ENCODE measurements around the gene FAM53A.
"Not testable (repeated sequence)": the region's sequence is repeated elsewhere in the genome, so short reads cannot be mapped to it uniquely, and the experiment has no call there.

FAM53A gene

DNA sequence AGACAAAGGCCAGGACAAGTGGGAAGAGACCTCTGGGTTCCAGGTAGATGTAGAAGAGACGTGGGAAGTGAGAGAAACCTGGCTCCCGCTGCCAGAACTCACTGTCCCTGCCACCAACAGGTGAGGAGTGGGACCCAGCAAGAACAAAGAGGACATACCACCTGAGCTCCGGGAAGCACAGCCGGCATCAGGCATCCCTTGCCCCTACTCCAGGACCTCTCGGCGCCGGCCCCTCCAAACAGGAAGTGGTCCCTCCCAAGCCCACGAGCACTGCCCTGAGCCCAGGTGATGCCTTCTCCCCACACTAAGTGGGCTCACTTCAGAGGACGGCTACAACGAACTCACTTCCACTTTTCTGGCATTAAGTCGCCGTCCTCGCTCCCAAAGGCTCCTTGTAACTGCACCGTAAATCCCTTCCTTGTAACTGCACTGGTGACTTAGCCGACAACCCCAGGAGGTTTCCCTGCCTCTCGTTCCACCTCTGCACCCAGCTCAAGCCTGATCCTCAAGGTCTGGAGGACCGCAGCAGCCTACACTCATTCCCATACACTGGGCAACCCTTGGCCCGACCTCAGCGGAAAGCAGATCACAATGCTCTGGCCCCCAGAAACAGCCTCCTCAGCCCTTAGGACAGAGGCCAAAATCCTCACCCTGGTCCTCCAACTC is 8.8 kb downstream of the FAM53A start:
- TF ChIP-seq CTCF (IDR thresholded peaks at IDR 0.05; ENCODE audit: low read depth, low read length, missing control alignments): no peak
- no peak for DNase-seq (ENCODE audit: low read depth)
- H3K4me3 ChIP-seq (ENCODE audit: low read depth, low read length): no peak overlapping the region
- in situ Hi-C loops (cut with HindIII; ENCODE audit: low sequenced_read_pairs): no loop called here

GRCh38 chr4:1674682-1675081 is 9.4 kb downstream of the FAM53A start:
- in situ Hi-C loops (cut with HindIII; ENCODE audit: low sequenced_read_pairs): no loop called here
- DNase-seq (ENCODE audit: low read depth): no peak
- no peak overlapping the region for H3K4me3 ChIP-seq (ENCODE audit: low read depth, low read length)
- no peak for TF ChIP-seq CTCF (IDR thresholded peaks at IDR 0.05; ENCODE audit: low read depth, low read length, missing control alignments)

DNA sequence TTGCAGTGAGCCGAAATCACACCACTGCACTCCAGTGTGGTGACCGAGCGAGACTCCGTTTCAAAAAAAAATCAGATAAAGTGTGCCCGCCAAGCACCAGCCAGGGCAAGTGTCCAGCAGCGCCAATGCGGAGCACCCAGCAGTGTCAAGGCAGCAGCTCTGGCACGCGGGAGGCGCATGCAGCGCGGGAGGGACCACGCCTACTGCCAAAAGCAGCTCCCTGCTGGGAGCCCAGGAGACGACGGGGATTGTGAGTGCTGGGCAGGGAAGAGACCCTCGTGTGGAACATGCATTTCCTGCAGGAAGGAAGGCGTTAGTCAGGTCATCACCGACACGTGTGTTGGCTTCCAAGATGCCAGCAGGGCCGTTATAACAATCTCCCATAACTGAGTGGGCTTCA is 10.4 kb downstream of the FAM53A start:
- in situ Hi-C loops (cut with HindIII; ENCODE audit: low sequenced_read_pairs): no loop called here
- H3K4me3 ChIP-seq (ENCODE audit: low read depth, low read length): no peak overlapping the region
- no peak for DNase-seq (ENCODE audit: low read depth)
- TF ChIP-seq CTCF (IDR thresholded peaks at IDR 0.05; ENCODE audit: low read depth, low read length, missing control alignments): no peak

- in situ Hi-C loops (cut with HindIII; ENCODE audit: low sequenced_read_pairs); H3K4me3 ChIP-seq (ENCODE audit: low read depth, low read length); DNase-seq (ENCODE audit: low read depth): not testable (repeated sequence)
These were observed 13.1 kb downstream of the FAM53A start for GRCh38 chr4:1671011-1671410.

DNA sequence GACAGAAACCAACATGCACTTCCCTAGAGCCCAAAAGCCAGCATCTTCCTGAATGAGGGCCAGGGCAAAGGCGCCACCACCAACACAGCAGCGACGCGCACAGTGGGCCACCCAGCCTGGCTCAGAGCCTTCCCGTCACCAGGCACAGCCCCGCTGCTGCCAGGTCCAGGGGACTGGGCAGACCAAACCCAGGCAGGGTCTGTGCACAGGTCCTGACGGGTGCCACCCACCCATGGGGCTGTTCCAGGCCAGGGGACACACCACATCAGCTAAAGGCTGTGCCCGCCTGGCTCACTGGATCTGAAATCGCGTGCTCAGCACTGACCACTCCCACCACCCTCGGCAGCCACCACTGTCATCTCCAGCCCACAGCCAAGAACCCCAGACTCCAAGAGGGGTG is 13.8 kb downstream of the FAM53A start:
- in situ Hi-C loops (cut with HindIII; ENCODE audit: low sequenced_read_pairs): no loop called here

GRCh38 chr4:1669850-1670249 is 14.3 kb downstream of the FAM53A start:
- TF ChIP-seq CTCF (IDR thresholded peaks at IDR 0.05; ENCODE audit: low read depth, low read length, missing control alignments): no peak
- in situ Hi-C loops (cut with HindIII; ENCODE audit: low sequenced_read_pairs): no loop called here
- DNase-seq (ENCODE audit: low read depth): no peak
- no peak overlapping the region for H3K4me3 ChIP-seq (ENCODE audit: low read depth, low read length)

More for the DNA sequence above, 13.8 kb downstream of the FAM53A start:
- no peak for TF ChIP-seq CTCF (IDR thresholded peaks at IDR 0.05; ENCODE audit: low read depth, low read length, missing control alignments)
- no peak overlapping the region for H3K4me3 ChIP-seq (ENCODE audit: low read depth, low read length)
- DNase-seq (ENCODE audit: low read depth): no peak

- in situ Hi-C loops (cut with HindIII; ENCODE audit: low sequenced_read_pairs): no loop called here
- DNase-seq (ENCODE audit: low read depth): no peak
- TF ChIP-seq CTCF (IDR thresholded peaks at IDR 0.05; ENCODE audit: low read depth, low read length, missing control alignments): no peak
- H3K4me3 ChIP-seq (ENCODE audit: low read depth, low read length): no peak overlapping the region
These were observed 14.8 kb downstream of the FAM53A start for GRCh38 chr4:1669270-1669669.

All from astrocyte of the cerebellum (primary cell).